Left renal cortex interstitium (tissue), 4 donors: Measurements from ENCODE around the gene NDUFV3. TPM values are rescaled to one million over a fixed set of nuclear protein-coding genes. Genes with fewer than 3 reads are reported as not detected.
"Not testable (repeated sequence)": the region's sequence is repeated elsewhere in the genome, so short reads cannot be mapped to it uniquely, and the experiment has no call there.

ENCODE experiments used
- DNase-seq, 4 donors: peaks; one replicate each; pipeline ENCODE4 v3.0.0-alpha.2; 2013; ENCODE audit warnings: low read depth in 4 of 4, low spot score in 2 of 4, missing footprints in 1 of 4
- polyA plus RNA-seq, 4 donors: library from polyadenylated mRNA; unstranded; fragments of 120-200 nt; gene quantifications; one replicate each; pipeline ENCODE4 v1.2.1, GENCODE V29; 2013; ENCODE audit not compliant: insufficient read length in 4 of 4

Gene NDUFV3
- polyA plus RNA-seq, 4 donors: 38.5 to 47.1 (median 43.2) TPM

GRCh38 chr21:42855171-42855936, 37.8 kb upstream of the NDUFV3 start:
- no peak for DNase-seq

DNA sequence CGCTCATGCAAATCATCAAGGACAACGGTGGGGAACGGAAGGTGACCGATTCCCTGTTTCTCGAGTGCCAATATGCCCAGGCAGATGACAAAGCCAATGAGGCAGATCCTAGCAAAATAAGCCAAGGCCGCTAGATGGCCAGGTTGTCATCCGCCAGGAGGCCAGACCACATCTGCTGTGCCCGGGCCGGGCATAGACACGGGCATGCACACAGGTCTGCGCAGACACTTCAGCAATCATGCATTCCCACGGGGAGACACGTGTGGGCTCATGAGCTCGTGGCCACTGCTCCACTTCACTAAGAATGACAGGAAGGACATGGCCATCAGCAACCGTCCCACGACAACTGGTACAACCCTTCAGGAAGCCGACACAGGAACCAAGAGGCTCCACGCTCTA, 37.2 kb upstream of the NDUFV3 start:
- no peak for DNase-seq

GRCh38 chr21:42857216-42857615, 35.9 kb upstream of the NDUFV3 start:
- no peak for DNase-seq

DNA sequence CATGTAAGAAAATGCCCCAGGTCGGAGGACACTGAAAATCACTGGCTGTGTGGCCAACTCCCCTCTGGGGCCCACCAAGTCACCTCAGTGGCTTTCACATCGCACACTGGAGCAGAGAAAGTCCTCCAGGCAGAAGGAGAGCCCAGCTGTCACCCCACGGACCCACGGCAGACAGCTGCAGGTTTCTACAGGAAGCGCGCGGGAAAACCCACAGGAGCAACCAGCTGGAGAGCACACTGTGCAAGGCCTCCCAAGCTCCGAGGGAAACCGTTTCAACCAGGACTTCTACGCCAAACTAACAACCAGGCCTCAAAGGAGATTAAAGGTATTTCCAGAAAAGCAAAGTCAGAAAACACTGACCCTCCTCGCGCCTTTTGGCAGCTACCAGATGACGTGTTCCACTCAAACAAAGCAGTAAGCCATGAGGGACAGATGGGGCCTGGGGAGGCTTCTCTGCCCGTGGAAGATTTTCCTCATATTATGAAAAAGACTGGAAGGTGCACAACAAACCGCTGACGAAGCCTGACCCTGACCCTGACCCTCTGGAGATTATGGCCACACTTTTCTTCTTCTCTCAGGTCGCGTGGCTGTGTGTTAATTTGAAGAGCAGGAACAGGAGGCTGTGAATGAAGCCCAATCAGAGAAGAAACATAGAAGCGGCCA, 34.8 kb upstream of the NDUFV3 start:
- DNase-seq: no peak

- no peak for DNase-seq
Measured at GRCh38 chr21:42858957-42859890, 33.9 kb upstream of the NDUFV3 start.

GRCh38 chr21:42859891-42860230, 33.2 kb upstream of the NDUFV3 start:
- DNase-seq: no peak

- DNase-seq: no peak
Measured at GRCh38 chr21:42860345-42860744, 32.8 kb upstream of the NDUFV3 start.

GRCh38 chr21:42861311-42861847, 31.7 kb upstream of the NDUFV3 start:
- no peak for DNase-seq

DNA sequence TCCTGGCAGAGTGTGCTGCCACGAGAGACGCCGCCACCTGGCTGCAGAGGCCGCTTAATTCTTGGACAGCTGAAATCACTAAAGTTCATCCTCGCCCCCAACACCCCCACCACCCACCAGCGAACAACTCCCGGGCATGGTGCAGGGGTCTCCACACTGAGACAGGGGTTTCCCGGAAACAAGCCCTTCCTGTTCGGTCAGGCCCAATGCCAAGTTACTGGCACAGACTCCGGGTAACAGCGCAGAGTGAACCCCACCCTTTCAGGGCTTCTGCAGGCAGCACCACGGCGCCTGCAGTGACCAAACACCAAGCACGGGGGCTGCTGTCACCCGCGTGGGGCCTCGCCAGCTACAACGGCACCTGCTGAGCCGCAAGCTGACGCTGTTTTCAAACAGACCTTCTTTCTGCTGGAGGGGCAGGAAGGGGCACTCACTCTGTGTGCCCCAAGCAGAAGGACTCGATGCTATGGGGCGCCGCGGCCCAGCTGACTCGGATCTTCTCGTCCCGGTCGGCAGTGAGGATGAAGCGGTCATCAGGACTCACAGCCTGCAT, 31.2 kb upstream of the NDUFV3 start:
- DNase-seq: no peak

- DNase-seq: no peak
Measured at GRCh38 chr21:42862774-42863503, 30.2 kb upstream of the NDUFV3 start.

- DNase-seq: no peak
Measured at GRCh38 chr21:42863504-42863870, 29.6 kb upstream of the NDUFV3 start.

GRCh38 chr21:42864286-42864685, 28.8 kb upstream of the NDUFV3 start:
- DNase-seq: no peak

DNA sequence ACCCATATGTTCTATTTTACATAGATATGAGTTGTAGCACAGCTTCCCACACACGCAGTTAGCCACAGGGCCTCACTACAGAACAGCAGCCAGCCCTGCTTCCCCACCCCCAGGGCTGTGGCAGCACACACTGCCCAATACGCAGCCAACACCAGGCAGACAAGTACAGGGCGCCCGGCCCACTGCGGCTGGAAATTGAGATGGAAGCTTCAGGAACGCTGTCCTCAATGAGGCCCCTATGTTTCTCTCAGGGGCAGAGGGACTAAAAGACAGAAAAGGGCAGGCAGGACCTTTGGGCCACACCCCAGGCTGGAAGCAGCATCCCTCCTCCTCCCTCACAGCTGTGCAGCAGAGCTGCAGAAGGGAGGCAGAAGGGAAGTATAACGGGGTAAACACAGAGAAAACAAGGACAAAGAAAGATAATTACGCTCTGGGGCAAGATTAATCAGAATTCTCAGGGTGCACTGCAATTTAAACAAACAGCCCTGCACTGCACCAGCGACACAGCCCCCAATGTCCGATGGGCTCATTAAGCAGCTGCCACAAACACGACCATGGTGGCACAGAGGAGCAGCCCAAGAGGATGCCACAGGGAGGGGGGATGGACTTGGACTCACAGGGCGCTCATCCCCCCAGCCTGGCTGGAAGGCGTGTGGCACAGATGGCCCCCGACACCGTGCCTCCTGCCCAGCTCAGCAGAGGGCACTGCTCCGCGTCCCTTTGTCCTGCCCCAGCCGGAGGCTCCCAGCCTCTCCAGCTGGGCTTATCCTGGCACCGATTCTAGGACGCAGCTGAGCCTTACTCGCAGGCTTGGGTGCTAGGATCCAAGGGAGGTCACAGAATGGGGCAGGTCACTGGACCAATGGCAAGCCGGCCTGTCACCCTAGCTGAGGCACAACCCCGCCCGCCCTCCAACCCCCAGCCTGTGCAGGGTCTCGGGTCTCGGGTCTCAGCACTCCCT, 28.0 kb upstream of the NDUFV3 start:
- DNase-seq: no peak

DNA sequence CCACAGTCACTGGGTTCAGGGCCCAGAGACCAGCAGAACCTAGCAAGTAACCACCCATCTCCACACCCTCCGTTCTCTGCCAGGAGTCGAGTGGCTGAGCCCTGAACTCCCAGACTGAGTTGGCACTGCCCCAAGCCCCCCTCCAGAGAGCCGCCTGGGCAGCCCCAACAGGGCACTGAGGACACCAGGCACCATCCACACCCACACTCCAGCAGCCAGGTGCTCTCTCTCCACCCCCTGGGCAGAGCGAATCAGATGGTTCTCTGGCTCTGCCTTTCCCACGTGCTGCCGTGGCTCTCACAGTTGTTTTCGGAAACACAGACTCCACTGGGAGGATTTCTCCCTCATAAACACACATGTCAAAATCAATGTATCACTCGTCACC, 27.3 kb upstream of the NDUFV3 start:
- DNase-seq: no peak

DNA sequence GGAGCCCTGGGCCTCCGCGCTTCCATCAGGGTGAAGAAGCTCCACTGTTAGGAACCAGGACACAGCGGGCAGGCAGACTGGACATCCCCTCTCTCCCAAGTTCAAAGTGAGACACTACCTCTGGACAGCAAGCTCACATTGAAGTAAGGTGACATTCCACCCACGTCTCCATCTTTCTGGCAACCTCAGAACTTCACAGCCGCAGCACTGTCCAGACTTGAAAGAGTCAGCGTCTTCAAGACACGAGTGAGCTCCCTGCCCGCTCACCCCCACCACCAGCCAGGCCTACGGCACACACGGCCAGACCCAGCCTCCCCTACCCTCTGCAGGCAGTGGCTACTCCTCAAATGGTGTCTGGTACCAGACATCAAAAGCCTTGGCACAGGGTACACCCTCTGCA, 24.9 kb upstream of the NDUFV3 start:
- no peak for DNase-seq

DNA sequence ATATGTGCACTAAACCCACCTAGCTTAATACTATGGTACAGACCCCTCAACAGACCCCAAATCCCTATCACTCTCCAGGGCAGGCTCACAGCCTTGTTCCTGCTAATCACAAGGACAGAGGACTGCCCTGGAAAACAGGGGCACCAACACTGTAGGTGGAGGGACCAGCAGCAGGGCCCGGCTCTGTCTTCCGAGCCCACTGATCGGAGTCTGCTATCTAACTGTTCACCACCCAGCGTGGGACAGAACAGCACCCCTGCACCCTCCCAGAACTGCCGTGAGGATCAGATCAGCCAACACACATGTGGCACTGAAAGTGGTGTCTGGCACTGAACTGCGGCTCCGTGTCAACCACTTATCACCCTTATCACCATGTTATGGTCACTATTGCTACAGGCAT, 20.0 kb upstream of the NDUFV3 start:
- DNase-seq: no peak

GRCh38 chr21:42875811-42876210, 17.3 kb upstream of the NDUFV3 start:
- DNase-seq: not testable (repeated sequence)

GRCh38 chr21:42878678-42878992, 14.5 kb upstream of the NDUFV3 start:
- peak in 1 of 4 donors; percentile 9 for DNase-seq
